K562 (cell line): ENCODE results near the gene DHX40. TPM values are rescaled to one million over a fixed set of nuclear protein-coding genes. Genes with fewer than 3 reads are reported as not detected.

Experiments used
- CBX1 ChIP-seq: sonication (generic); IDR thresholded peaks from 2 replicates; pipeline ENCODE4 v1.6.1; 2016; ENCODE audit warnings: antibody characterized with exemption, low read depth, mild to moderate bottlenecking
- NR2F6 ChIP-seq: fragments of 450-650 bp; formaldehyde crosslinking; IDR thresholded peaks from 2 replicates; pipeline ENCODE4 v1.4.0; 2020; ENCODE audit warnings: mild to moderate bottlenecking
- NR3C1 ChIP-seq: sonication (generic); formaldehyde crosslinking; IDR thresholded peaks from 2 replicates; pipeline ENCODE4 v1.8.1; 2022; ENCODE audit warnings: missing genetic modification reagents
- PML ChIP-seq: IDR thresholded peaks from 2 replicates; pipeline ENCODE4 v1.6.1; 2012; ENCODE audit warnings: low read length, inconsistent platforms
- POLR2AphosphoS2 ChIP-seq: IDR thresholded peaks from 2 replicates; pipeline ENCODE4 v1.6.1; 2012; ENCODE audit warnings: low read length, improper control_type of control experiment
- SMAD4 ChIP-seq: fragments of 250-450 bp; sonication (Bioruptor Pico); conservative IDR thresholded peaks from 2 replicates; pipeline ENCODE4 v1.8.0; 2021; ENCODE audit warnings: inconsistent platforms, mild to moderate bottlenecking, moderate library complexity
- polyA plus RNA-seq, 8 experiments: library from polyadenylated mRNA; depleted of rRNA in 4 of 8; stranded (reverse) in 5 of 8; unstranded in 3 of 8; fragments of >200 nt; fragmentation: Nextera tagmentation in 2 of 8; fragmentation: Illumina TruSeq in 1 of 8; extraction: Ambion mirVana in 2 of 8; extraction: Trizol in 1 of 8; gene quantifications; 2 replicates each; pipeline versions ENCODE4 v1.2.1 to v1.2.3, GENCODE V29; 2011 to 2014; ENCODE audit warnings: inconsistent platforms in 1 of 8, missing spikeins in 1 of 8
- total RNA-seq, 7 experiments: library from RNA; depleted of rRNA in 6 of 7; stranded (reverse); fragments of >200 nt in 6 of 7; fragmentation: Illumina TruSeq in 2 of 7; extraction: Trizol in 2 of 7; gene quantifications; 2 replicates each; pipeline versions ENCODE4 v1.2.1 to v1.2.3, GENCODE V29; 2011 to 2021; ENCODE audit warnings: low replicate concordance in 1 of 7
- TF ChIP-seq, protein P1 (sequence below): fragments of 250-450 bp; sonication (Bioruptor Pico); IDR thresholded peaks from 2 replicates; pipeline ENCODE4 v1.5.0; 2021; ENCODE audit warnings: mild to moderate bottlenecking, borderline replicate concordance
- TF ChIP-seq, protein P2 (sequence below): sonication (generic); formaldehyde crosslinking; IDR thresholded peaks from 2 replicates; pipeline ENCODE4 v1.8.0; 2022; ENCODE audit warnings: missing genetic modification reagents, mild to moderate bottlenecking, moderate library complexity, borderline replicate concordance
- TF ChIP-seq, protein P3 (sequence below): sonication (generic); formaldehyde crosslinking; IDR thresholded peaks from 2 replicates; pipeline ENCODE4 v1.8.0; 2022; ENCODE audit warnings: mild to moderate bottlenecking, missing genetic modification reagents
- TF ChIP-seq, protein P4 (sequence below): fragments of 450-650 bp; IDR thresholded peaks from 2 replicates; pipeline ENCODE4 v1.6.1; 2016; ENCODE audit warnings: low read depth

The DHX40 gene
- total and polyA plus RNA-seq, 9 of the 15 experiments (the other 6 are each of a cell fraction or from before 2014, with no cell fraction given), result 7.2 to 38.6 (median 18.7) TPM

DNA sequence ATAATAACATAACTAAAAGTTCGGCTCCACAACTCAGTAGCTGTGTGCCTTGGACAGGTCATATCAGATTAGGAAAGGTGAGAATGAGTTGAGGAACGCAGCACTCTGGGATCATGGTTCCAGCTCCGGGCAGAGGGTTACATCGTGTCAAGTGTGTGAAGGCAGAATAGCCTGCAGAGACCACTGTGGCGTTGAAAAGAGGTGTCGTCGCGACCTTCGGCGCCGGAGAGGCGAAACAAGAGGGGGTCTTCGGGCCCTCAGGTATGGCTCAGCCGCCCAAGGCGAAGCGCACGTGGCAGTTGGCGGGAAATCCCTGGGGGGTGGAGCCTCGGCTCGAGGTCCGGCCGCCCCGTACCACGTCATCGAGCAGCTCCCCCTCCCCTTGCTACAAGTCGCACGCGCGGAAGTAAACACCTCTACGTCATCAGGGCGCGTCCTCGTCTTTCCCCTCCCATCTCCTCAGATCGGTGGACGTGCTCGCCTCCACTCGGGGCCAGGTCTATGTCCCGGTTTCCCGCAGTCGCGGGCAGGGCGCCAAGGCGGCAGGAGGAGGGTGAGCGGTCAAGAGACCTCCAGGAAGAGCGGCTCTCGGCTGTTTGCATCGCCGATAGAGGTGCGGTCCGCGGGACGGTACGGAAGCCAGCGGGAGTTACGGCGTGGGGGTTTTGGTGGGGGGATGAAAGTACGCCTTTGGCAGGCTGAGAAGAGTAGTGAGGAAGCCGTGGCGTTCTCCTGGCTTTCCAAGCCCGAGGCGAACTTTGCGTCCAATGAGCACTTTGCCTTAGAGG is at the start of gene DHX40 (continued):
- TF ChIP-seq, protein P1, sequence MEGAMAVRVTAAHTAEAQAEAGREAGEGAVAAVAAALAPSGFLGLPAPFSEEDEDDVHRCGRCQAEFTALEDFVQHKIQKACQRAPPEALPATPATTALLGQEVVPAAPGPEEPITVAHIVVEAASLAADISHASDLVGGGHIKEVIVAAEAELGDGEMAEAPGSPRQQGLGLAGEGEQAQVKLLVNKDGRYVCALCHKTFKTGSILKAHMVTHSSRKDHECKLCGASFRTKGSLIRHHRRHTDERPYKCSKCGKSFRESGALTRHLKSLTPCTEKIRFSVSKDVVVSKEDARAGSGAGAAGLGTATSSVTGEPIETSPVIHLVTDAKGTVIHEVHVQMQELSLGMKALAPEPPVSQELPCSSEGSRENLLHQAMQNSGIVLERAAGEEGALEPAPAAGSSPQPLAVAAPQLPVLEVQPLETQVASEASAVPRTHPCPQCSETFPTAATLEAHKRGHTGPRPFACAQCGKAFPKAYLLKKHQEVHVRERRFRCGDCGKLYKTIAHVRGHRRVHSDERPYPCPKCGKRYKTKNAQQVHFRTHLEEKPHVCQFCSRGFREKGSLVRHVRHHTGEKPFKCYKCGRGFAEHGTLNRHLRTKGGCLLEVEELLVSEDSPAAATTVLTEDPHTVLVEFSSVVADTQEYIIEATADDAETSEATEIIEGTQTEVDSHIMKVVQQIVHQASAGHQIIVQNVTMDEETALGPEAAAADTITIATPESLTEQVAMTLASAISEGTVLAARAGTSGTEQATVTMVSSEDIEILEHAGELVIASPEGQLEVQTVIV (CRISPR knock-in tag), result no peak; the same call in 1 of the 2 replicates
- peak; percentile 96 for TF ChIP-seq CBX1
- no peak for TF ChIP-seq POLR2AphosphoS2
- peak; percentile 93 for TF ChIP-seq NR3C1 (CRISPR knock-in tag)
- TF ChIP-seq, protein P2, sequence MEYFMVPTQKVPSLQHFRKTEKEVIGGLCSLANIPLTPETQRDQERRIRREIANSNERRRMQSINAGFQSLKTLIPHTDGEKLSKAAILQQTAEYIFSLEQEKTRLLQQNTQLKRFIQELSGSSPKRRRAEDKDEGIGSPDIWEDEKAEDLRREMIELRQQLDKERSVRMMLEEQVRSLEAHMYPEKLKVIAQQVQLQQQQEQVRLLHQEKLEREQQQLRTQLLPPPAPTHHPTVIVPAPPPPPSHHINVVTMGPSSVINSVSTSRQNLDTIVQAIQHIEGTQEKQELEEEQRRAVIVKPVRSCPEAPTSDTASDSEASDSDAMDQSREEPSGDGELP (CRISPR knock-in tag), result peak; percentile 95
- TF ChIP-seq, protein P3, sequence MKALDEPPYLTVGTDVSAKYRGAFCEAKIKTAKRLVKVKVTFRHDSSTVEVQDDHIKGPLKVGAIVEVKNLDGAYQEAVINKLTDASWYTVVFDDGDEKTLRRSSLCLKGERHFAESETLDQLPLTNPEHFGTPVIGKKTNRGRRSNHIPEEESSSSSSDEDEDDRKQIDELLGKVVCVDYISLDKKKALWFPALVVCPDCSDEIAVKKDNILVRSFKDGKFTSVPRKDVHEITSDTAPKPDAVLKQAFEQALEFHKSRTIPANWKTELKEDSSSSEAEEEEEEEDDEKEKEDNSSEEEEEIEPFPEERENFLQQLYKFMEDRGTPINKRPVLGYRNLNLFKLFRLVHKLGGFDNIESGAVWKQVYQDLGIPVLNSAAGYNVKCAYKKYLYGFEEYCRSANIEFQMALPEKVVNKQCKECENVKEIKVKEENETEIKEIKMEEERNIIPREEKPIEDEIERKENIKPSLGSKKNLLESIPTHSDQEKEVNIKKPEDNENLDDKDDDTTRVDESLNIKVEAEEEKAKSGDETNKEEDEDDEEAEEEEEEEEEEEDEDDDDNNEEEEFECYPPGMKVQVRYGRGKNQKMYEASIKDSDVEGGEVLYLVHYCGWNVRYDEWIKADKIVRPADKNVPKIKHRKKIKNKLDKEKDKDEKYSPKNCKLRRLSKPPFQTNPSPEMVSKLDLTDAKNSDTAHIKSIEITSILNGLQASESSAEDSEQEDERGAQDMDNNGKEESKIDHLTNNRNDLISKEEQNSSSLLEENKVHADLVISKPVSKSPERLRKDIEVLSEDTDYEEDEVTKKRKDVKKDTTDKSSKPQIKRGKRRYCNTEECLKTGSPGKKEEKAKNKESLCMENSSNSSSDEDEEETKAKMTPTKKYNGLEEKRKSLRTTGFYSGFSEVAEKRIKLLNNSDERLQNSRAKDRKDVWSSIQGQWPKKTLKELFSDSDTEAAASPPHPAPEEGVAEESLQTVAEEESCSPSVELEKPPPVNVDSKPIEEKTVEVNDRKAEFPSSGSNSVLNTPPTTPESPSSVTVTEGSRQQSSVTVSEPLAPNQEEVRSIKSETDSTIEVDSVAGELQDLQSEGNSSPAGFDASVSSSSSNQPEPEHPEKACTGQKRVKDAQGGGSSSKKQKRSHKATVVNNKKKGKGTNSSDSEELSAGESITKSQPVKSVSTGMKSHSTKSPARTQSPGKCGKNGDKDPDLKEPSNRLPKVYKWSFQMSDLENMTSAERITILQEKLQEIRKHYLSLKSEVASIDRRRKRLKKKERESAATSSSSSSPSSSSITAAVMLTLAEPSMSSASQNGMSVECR (CRISPR knock-in tag), result peak; percentile 98
- TF ChIP-seq NR2F6 (CRISPR knock-in tag), result no peak
- TF ChIP-seq SMAD4 (CRISPR knock-in tag), result peak; percentile 97
- TF ChIP-seq PML, result 0 out of 2 replicates have a peak, but pooled peaks have one; percentile 34
- TF ChIP-seq, protein P4, sequence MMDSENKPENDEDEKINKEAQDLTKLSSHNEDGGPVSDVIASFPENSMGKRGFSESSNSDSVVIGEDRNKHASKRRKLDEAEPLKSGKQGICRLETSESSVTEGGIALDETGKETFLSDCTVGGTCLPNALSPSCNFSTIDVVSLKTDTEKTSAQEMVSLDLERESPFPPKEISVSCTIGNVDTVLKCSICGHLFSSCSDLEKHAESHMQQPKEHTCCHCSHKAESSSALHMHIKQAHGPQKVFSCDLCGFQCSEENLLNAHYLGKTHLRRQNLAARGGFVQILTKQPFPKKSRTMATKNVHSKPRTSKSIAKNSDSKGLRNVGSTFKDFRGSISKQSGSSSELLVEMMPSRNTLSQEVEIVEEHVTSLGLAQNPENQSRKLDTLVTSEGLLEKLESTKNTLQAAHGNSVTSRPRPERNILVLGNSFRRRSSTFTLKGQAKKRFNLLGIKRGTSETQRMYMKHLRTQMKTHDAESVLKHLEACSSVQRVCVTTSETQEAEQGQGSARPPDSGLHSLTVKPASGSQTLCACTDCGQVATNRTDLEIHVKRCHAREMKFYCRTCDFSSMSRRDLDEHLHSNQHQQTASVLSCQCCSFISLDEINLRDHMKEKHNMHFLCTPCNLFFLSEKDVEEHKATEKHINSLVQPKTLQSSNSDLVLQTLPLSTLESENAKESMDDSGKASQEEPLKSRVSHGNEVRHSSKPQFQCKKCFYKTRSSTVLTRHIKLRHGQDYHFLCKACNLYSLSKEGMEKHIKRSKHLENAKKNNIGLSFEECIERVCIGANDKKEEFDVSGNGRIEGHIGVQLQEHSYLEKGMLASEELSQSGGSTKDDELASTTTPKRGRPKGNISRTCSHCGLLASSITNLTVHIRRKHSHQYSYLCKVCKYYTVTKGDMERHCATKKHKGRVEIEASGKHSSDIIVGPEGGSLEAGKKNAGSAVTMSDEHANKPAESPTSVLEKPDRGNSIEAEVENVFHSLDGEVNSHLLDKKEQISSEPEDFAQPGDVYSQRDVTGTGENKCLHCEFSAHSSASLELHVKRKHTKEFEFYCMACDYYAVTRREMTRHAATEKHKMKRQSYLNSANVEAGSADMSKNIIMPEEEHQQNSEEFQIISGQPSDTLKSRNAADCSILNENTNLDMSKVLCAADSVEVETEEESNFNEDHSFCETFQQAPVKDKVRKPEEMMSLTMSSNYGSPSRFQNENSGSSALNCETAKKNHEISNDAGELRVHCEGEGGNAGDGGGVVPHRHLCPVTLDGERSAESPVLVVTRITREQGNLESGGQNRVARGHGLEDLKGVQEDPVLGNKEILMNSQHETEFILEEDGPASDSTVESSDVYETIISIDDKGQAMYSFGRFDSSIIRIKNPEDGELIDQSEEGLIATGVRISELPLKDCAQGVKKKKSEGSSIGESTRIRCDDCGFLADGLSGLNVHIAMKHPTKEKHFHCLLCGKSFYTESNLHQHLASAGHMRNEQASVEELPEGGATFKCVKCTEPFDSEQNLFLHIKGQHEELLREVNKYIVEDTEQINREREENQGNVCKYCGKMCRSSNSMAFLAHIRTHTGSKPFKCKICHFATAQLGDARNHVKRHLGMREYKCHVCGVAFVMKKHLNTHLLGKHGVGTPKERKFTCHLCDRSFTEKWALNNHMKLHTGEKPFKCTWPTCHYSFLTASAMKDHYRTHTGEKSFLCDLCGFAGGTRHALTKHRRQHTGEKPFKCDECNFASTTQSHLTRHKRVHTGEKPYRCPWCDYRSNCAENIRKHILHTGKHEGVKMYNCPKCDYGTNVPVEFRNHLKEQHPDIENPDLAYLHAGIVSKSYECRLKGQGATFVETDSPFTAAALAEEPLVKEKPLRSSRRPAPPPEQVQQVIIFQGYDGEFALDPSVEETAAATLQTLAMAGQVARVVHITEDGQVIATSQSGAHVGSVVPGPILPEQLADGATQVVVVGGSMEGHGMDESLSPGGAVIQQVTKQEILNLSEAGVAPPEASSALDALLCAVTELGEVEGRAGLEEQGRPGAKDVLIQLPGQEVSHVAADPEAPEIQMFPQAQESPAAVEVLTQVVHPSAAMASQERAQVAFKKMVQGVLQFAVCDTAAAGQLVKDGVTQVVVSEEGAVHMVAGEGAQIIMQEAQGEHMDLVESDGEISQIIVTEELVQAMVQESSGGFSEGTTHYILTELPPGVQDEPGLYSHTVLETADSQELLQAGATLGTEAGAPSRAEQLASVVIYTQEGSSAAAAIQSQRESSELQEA, result peak; percentile 70
